ENCODE data around the gene ASCC3.

DNA sequence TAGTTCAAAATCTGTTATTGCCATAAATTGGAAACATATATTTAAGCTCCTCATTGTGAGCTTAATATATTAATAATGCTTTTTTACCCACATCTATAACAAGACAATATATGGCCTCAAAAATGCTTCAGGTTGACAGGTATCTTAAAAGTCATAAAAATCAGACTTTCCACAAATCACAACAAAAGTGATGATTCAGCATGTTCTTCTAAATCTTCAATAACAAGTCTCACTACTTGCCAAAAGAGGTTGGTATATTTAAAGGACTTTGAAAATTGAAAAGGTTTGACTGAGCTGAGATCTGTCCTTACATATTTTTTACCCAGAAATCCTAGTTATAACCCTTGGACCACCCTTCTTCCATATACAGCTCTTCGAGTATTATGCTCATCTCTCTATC lies 41.7 kb downstream of the ASCC3 start:
- TF ChIP-seq, protein P1, sequence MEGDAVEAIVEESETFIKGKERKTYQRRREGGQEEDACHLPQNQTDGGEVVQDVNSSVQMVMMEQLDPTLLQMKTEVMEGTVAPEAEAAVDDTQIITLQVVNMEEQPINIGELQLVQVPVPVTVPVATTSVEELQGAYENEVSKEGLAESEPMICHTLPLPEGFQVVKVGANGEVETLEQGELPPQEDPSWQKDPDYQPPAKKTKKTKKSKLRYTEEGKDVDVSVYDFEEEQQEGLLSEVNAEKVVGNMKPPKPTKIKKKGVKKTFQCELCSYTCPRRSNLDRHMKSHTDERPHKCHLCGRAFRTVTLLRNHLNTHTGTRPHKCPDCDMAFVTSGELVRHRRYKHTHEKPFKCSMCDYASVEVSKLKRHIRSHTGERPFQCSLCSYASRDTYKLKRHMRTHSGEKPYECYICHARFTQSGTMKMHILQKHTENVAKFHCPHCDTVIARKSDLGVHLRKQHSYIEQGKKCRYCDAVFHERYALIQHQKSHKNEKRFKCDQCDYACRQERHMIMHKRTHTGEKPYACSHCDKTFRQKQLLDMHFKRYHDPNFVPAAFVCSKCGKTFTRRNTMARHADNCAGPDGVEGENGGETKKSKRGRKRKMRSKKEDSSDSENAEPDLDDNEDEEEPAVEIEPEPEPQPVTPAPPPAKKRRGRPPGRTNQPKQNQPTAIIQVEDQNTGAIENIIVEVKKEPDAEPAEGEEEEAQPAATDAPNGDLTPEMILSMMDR (IDR thresholded peaks at IDR 0.05) = no peak
- TF ChIP-seq ZFX (IDR thresholded peaks at IDR 0.05; ENCODE audit: borderline replicate concordance) = no peak

Measured in 22Rv1 (cell line).